OCI-LY1 (cell line): ENCODE measurements around the gene FGF7.

ENCODE experiments used
- H2AFZ ChIP-seq: fragments of 200-600 bp; sonication (generic), shearing (Covaris generic); 2 replicates; pipeline ENCODE4 v1.6.0; 2014; ENCODE audit warnings: antibody characterized with exemption, mild to moderate bottlenecking, low read length
- H3F3A ChIP-seq: fragments of 200-600 bp; sonication (generic), shearing (Covaris generic); 2 replicates; pipeline ENCODE4 v1.6.0; 2014; ENCODE audit warnings: mild to moderate bottlenecking, antibody characterized with exemption, low read length, moderate library complexity; ENCODE audit not compliant: insufficient read depth
- H3K27ac ChIP-seq: fragments of 200-600 bp; sonication (generic); 2 replicates; pipeline ENCODE4 v1.5.1; 2014; ENCODE audit warnings: low read length, mixed run types, mild to moderate bottlenecking, low read depth; ENCODE audit not compliant: poor library complexity, severe bottlenecking
- H3K27me3 ChIP-seq: fragments of 200-600 bp; sonication (generic); 2 replicates; pipeline ENCODE4 v1.6.0; 2014; ENCODE audit warnings: antibody characterized with exemption, mild to moderate bottlenecking, low read length, moderate library complexity; ENCODE audit not compliant: insufficient read depth
- H3K36me3 ChIP-seq: fragments of 200-600 bp; sonication (generic); 2 replicates; pipeline ENCODE4 v1.6.1; 2014; ENCODE audit warnings: mild to moderate bottlenecking, antibody characterized with exemption, low read length, moderate library complexity, mixed read lengths; ENCODE audit not compliant: insufficient read depth
- H3K4me1 ChIP-seq: fragments of 200-600 bp; sonication (generic); 2 replicates; pipeline ENCODE4 v1.5.1; 2014; ENCODE audit warnings: mild to moderate bottlenecking, low read length, moderate library complexity; ENCODE audit not compliant: insufficient read depth, severe bottlenecking
- H3K4me2 ChIP-seq: fragments of 200-600 bp; sonication (generic), shearing (Covaris generic); 2 replicates; pipeline ENCODE4 v1.6.1; 2014; ENCODE audit warnings: low read length
- H3K4me3 ChIP-seq: fragments of 200-600 bp; sonication (generic); 2 replicates; pipeline ENCODE4 v1.5.1; 2014; ENCODE audit warnings: low read length, low read depth, mild to moderate bottlenecking, mixed read lengths; ENCODE audit not compliant: poor library complexity, severe bottlenecking
- H3K79me2 ChIP-seq: fragments of 200-600 bp; shearing (Covaris generic); 2 replicates; pipeline ENCODE4 v1.6.1; 2016; ENCODE audit warnings: mixed run types, low read length, mixed read lengths; ENCODE audit not compliant: insufficient read depth
- H3K9ac ChIP-seq: fragments of 200-600 bp; sonication (generic), shearing (Covaris generic); 2 replicates; pipeline ENCODE4 v1.6.1; 2014; ENCODE audit warnings: mild to moderate bottlenecking, low read length, mixed read lengths
- H3K9me2 ChIP-seq: fragments of 200-600 bp; sonication (generic), shearing (Covaris generic); 2 replicates; pipeline ENCODE4 v1.6.1; 2014; ENCODE audit warnings: low read depth, mild to moderate bottlenecking, low read length, mixed read lengths
- H3K9me3 ChIP-seq: fragments of 200-600 bp; shearing (Covaris generic); 2 replicates; pipeline ENCODE4 v1.6.1; 2014; ENCODE audit warnings: low read length, mixed read lengths
- H4K20me1 ChIP-seq: fragments of 200-600 bp; sonication (generic), shearing (Covaris generic); 2 replicates; pipeline ENCODE4 v1.6.0; 2016; ENCODE audit warnings: mild to moderate bottlenecking, low read length; ENCODE audit not compliant: insufficient read depth
- CTCF ChIP-seq: fragments of 200-600 bp; sonication (generic), shearing (Covaris generic); IDR thresholded peaks from 2 replicates; pipeline ENCODE4 v1.5.1; 2017; ENCODE audit warnings: mild to moderate bottlenecking, antibody characterized with exemption, low read length, moderate library complexity, mixed read lengths
- EZH2 ChIP-seq: fragments of 200-600 bp; sonication (generic), shearing (Covaris generic); IDR thresholded peaks from 2 replicates; pipeline ENCODE4 v1.8.0; 2017; ENCODE audit warnings: borderline replicate concordance, mixed run types, mild to moderate bottlenecking, antibody characterized with exemption, low read length, moderate library complexity, mixed read lengths

Gene FGF7

GRCh38 chr15:49528289-49528688 is 105.2 kb downstream of the FGF7 start:
- TF ChIP-seq EZH2 (no peak), CTCF (no peak)
- Histone ChIP-seq H3K27ac (no peak overlapping the region), H3K9me2 (no peaks in the 10 kb centered on the region), H3K27me3 (no peaks in the 10 kb centered on the region), H3F3A (no peaks in the 10 kb centered on the region), H3K4me3 (no peak overlapping the region), H3K4me1 (no peaks in the 10 kb centered on the region), H4K20me1 (no peaks in the 10 kb centered on the region), H3K9ac (no peak overlapping the region), H2AFZ (no peak overlapping the region), H3K36me3 (no peaks in the 10 kb centered on the region), H3K79me2 (no peaks in the 10 kb centered on the region), H3K9me3 (no peaks in the 10 kb centered on the region), H3K4me2 (no peak overlapping the region)

DNA sequence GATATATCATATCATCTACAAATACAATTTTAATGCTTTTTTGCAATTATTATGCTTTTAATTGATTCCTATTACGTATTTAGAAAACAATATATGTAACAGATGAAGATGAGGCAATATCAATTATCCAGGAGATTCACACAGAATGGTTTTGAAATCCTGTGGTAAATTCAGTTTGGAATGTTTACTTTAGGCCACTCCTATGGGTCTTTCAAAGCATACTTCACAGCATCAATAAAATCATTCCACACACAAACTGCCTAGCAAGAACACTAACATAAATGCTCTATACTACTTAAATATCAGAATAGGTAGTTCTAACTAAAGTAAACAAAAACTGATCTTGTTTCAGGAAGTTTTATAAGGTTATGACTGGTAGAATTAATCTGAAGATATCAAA is 107.0 kb downstream of the FGF7 start:
- no peak overlapping the region for H3K9ac ChIP-seq
- no peaks in the 10 kb centered on the region for H3K27me3 ChIP-seq
- H3K4me1 ChIP-seq = no peaks in the 10 kb centered on the region
- H3K79me2 ChIP-seq = no peaks in the 10 kb centered on the region
- TF ChIP-seq EZH2 (no peak), CTCF (no peak)
- no peak overlapping the region for H3K4me2 ChIP-seq
- no peaks in the 10 kb centered on the region for H4K20me1 ChIP-seq
- H3K27ac ChIP-seq = no peak overlapping the region
- H3K36me3 ChIP-seq = no peaks in the 10 kb centered on the region
- no peaks in the 10 kb centered on the region for H3K9me3 ChIP-seq
- H3K9me2 ChIP-seq = no peaks in the 10 kb centered on the region
- no peak overlapping the region for H3K4me3 ChIP-seq
- H2AFZ ChIP-seq = no peak overlapping the region
- no peaks in the 10 kb centered on the region for H3F3A ChIP-seq
